Parathyroid adenoma (tissue), 2 donors: ENCODE data around the gene CAPZB.

Experiments
- H2AFZ ChIP-seq: fragments of 300-600 bp; sonication (generic); one replicate; pipeline ENCODE4 v1.7.0; 2017; ENCODE audit warnings: antibody characterized with exemption, mild to moderate bottlenecking
- H3K27ac ChIP-seq: fragments of 300-600 bp; sonication (generic); one replicate; pipeline ENCODE4 v1.7.0; 2017
- H3K27me3 ChIP-seq: fragments of 300-600 bp; sonication (generic); one replicate; pipeline ENCODE4 v1.7.0; 2017; ENCODE audit warnings: low read length; ENCODE audit not compliant: control insufficient read depth, insufficient read depth
- H3K36me3 ChIP-seq: fragments of 300-600 bp; sonication (generic); one replicate; pipeline ENCODE4 v1.7.0; 2017; ENCODE audit warnings: low read length; ENCODE audit not compliant: control insufficient read depth, insufficient read depth
- H3K4me1 ChIP-seq: fragments of 300-600 bp; sonication (generic); one replicate; pipeline ENCODE4 v1.7.0; 2017; ENCODE audit warnings: control low read depth
- H3K4me2 ChIP-seq: fragments of 300-600 bp; sonication (generic); one replicate; pipeline ENCODE4 v1.7.0; 2017; ENCODE audit warnings: low read length
- H3K4me3 ChIP-seq: fragments of 300-600 bp; sonication (generic); one replicate; pipeline ENCODE4 v1.7.0; 2017; ENCODE audit warnings: low read depth, low read length
- H3K79me2 ChIP-seq: fragments of 300-600 bp; sonication (generic); one replicate; pipeline ENCODE4 v1.7.0; 2017; ENCODE audit warnings: control low read depth
- H3K9ac ChIP-seq: fragments of 300-600 bp; sonication (generic); one replicate; pipeline ENCODE4 v1.7.0; 2017; ENCODE audit warnings: mild to moderate bottlenecking
- H3K9me3 ChIP-seq: fragments of 300-600 bp; sonication (generic); one replicate; pipeline ENCODE4 v1.7.0; 2017; ENCODE audit warnings: low read length; ENCODE audit not compliant: control insufficient read depth
- TF ChIP-seq, protein P1 (sequence below): fragments of 300-600 bp; sonication (generic); IDR thresholded peaks from one replicate; pipeline ENCODE4 v1.7.0; 2017; ENCODE audit warnings: antibody characterized with exemption, mild to moderate bottlenecking
- donor health status: primary hyperparathyroidism.

The CAPZB gene

DNA sequence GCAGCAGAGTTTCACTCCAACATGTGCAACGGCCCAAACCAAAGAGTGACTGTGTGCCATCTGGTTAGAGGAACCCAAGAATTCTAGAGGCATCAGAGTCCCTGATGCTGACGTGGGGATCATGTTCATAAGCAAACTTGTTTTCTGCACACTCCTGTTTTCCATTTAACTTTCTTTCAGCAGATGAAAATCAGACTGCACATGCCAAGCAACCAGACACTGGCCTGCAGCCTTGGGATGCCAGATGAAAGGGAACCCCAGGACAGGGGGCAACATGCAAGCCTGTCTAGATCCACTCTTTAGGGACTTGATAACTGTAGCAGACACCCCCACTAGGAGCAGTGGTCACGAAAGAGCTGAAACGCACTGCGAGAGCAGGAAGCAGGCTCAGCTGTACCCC lies 116.4 kb downstream of the CAPZB start:
- Histone ChIP-seq H3K9ac (no peak overlapping the region), H2AFZ (no peak overlapping the region), H3K27me3 (no peaks in the 10 kb centered on the region), H3K9me3 (no peaks in the 10 kb centered on the region), H3K4me2 (no peak overlapping the region), H3K36me3 (no peaks in the 10 kb centered on the region), H3K4me3 (no peak overlapping the region), H3K4me1 (no peaks in the 10 kb centered on the region), H3K79me2 (peaks cover 8% of the 10 kb centered on the region), H3K27ac (no peak overlapping the region)
- TF ChIP-seq, protein P1, sequence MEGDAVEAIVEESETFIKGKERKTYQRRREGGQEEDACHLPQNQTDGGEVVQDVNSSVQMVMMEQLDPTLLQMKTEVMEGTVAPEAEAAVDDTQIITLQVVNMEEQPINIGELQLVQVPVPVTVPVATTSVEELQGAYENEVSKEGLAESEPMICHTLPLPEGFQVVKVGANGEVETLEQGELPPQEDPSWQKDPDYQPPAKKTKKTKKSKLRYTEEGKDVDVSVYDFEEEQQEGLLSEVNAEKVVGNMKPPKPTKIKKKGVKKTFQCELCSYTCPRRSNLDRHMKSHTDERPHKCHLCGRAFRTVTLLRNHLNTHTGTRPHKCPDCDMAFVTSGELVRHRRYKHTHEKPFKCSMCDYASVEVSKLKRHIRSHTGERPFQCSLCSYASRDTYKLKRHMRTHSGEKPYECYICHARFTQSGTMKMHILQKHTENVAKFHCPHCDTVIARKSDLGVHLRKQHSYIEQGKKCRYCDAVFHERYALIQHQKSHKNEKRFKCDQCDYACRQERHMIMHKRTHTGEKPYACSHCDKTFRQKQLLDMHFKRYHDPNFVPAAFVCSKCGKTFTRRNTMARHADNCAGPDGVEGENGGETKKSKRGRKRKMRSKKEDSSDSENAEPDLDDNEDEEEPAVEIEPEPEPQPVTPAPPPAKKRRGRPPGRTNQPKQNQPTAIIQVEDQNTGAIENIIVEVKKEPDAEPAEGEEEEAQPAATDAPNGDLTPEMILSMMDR: no peak

DNA sequence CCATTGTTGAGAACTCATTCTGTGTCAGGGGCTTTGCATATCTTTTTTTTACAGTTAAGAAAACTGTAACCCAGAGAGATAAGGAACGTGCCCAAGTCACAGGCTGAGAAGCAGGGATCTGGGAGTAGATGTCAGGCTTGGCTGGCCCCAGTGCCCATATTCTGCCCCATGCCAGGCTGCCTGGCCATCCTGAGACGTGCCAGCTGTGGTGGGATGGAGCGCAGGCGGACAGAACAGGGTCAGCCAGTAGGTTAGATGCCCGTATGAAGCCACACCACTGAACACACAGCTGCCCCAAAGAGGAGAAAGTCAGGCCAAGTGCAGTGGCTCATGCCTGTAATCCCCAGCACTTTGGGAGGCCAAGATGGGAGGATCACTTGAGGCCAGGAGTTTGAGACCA lies 117.3 kb downstream of the CAPZB start:
- Histone ChIP-seq H3K9ac (no peak overlapping the region), H3K9me3 (no peaks in the 10 kb centered on the region)

DNA sequence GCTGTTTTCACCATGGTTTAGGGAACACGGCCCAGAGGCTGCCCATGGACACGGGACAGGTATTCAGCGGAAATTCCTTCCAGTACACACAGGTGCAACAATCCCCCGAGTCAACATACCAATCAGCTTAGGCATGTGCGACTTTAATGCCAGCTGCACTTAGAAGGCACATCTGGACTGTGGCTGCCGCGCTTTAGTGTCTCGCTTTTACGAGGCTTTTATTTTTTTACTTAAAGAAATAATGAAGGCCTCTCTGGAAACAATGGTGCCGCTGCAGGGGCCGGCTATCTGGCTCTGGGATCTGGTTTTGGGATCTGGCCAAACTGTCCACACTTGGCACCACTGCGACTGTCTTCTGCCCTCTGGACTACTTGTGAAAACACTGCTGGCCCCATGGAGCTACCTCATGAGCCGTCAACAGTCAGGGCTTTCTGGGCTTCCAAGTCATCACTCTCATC lies 117.7 kb downstream of the CAPZB start:
- H3K27me3 ChIP-seq: no peaks in the 10 kb centered on the region
- H3K79me2 ChIP-seq: peaks cover 4% of the 10 kb centered on the region
- no peak overlapping the region for H3K27ac ChIP-seq
- H3K4me2 ChIP-seq: no peak overlapping the region
- H3K36me3 ChIP-seq: no peaks in the 10 kb centered on the region
- H2AFZ ChIP-seq: no peak overlapping the region
- no peaks in the 10 kb centered on the region for H3K9me3 ChIP-seq
- TF ChIP-seq, protein P1: no peak
- no peak overlapping the region for H3K4me3 ChIP-seq
- no peak overlapping the region for H3K9ac ChIP-seq
- H3K4me1 ChIP-seq: no peaks in the 10 kb centered on the region

More for the DNA sequence above, 117.3 kb downstream of the CAPZB start:
- Histone ChIP-seq H3K4me3 (no peak overlapping the region), H3K36me3 (no peaks in the 10 kb centered on the region), H3K4me1 (no peaks in the 10 kb centered on the region), H3K4me2 (no peak overlapping the region), H3K27me3 (no peaks in the 10 kb centered on the region), H2AFZ (no peak overlapping the region), H3K27ac (no peak overlapping the region), H3K79me2 (peaks cover 4% of the 10 kb centered on the region)
- TF ChIP-seq, protein P1: no peak

DNA sequence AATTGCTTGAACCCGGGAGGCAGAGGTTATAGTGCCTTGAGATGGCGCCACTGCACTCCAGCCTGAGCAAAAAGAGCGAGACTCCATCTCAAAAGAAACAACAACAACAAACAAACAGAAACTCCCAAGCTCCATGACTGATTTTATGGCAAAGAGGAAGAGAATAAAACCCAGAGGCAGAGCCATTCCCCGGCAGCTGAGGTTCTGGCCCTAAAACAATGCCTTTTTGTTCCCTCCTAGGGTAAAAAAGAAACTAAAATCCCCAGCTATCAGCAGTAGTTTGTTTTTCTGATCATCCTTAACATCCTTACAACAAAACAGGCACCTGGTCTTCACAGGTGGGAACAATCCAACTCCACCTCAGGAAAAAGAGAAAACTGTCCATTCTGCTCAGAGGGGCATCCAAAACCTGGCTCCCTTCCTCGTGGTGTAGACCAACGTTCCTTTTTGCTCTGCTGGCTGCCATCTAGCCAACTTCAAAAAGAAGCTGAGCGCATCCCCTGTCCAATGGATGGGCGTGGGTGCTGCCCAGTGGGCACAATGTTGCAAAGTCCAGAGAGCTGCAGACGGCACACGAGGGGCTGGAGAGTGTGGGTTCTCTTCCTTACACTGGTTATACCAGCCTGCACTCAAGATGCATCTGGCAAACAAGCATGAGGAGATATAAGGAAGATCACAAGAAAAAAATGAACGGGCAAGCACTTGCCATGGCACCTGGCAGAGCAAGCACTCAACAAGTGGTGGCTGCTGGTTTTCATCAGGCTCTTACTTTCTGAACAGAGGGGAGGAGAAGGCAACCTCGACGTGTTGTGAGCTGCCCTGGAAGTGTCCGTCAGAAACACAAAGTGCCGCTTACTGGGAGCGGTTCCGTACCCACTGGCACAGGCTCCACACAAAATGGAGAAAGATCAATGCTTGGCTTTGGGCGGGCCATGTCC lies 118.5 kb downstream of the CAPZB start:
- Histone ChIP-seq H3K36me3 (no peaks in the 10 kb centered on the region), H3K4me2 (no peak overlapping the region), H2AFZ (no peak overlapping the region), H3K79me2 (peaks cover 4% of the 10 kb centered on the region), H3K4me3 (no peak overlapping the region), H3K9ac (no peak overlapping the region), H3K4me1 (no peaks in the 10 kb centered on the region), H3K27me3 (no peaks in the 10 kb centered on the region), H3K9me3 (no peaks in the 10 kb centered on the region), H3K27ac (no peak overlapping the region)
- TF ChIP-seq, protein P1: no peak

DNA sequence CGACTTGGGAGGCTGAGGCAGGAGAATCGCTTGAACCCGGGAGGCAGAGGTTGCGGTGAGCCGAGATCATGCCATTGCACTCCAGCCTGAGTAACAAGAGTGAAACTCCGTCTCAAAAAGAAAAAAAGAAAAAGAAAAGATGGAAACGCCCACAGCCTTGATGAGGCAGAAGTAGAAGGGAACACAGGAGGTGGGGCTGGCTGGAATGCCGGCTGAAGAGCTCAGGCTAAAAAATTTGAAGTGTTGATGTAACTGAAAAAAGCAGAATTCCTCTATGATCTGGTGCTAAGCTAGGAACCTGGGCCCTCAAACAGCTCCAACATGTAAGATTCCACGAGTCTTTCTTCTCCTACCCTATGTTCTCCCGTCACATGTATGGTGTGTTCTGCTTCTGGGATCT lies 119.6 kb downstream of the CAPZB start:
- Histone ChIP-seq H3K4me3 (no peak overlapping the region), H3K9ac (no peak overlapping the region), H3K79me2 (peaks cover 5% of the 10 kb centered on the region), H2AFZ (no peak overlapping the region), H3K4me1 (no peaks in the 10 kb centered on the region), H3K4me2 (no peak overlapping the region), H3K36me3 (no peaks in the 10 kb centered on the region), H3K9me3 (no peaks in the 10 kb centered on the region), H3K27ac (no peak overlapping the region), H3K27me3 (no peaks in the 10 kb centered on the region)
- TF ChIP-seq, protein P1: no peak
